Immature natural killer cell (primary cell): ENCODE data around the gene ABR. TPM values are rescaled to one million over a fixed set of nuclear protein-coding genes. Genes with fewer than 3 reads are reported as not detected.
"Not testable (repeated sequence)": the region's sequence is repeated elsewhere in the genome, so short reads cannot be mapped to it uniquely, and the experiment has no call there.

Experiments used
- DNase-seq, 3 donors: peaks; one replicate each; pipeline ENCODE4 v3.0.0; 2022; ENCODE audit warnings: mixed read lengths in 1 of 3
- H3K27ac Mint-ChIP-seq, 6 donors: one replicate each; pipeline ENCODE4 v1.8.0; 2020; ENCODE audit warnings: mixed read lengths in 6 of 6, mild to moderate bottlenecking in 5 of 6, inconsistent platforms in 4 of 6, moderate library complexity in 3 of 6
- H3K27me3 Mint-ChIP-seq, 3 donors: one replicate each; pipeline ENCODE4 v1.8.0; 2020 to 2021; ENCODE audit warnings: low read depth in 3 of 3, mild to moderate bottlenecking in 3 of 3, mixed read lengths in 3 of 3, moderate library complexity in 3 of 3, inconsistent platforms in 1 of 3
- H3K36me3 Mint-ChIP-seq, 3 donors: one replicate each; pipeline ENCODE4 v1.8.0; 2020; ENCODE audit warnings: mixed read lengths in 3 of 3, inconsistent platforms in 2 of 3, mild to moderate bottlenecking in 2 of 3
- H3K4me1 Mint-ChIP-seq, 2 donors: one replicate each; pipeline ENCODE4 v1.8.0; 2020; ENCODE audit warnings: inconsistent platforms in 2 of 2, mild to moderate bottlenecking in 2 of 2, mixed read lengths in 2 of 2, moderate library complexity in 1 of 2
- H3K4me3 Mint-ChIP-seq, 5 donors: one replicate each; pipeline ENCODE4 v1.8.0; 2020; ENCODE audit warnings: mild to moderate bottlenecking in 5 of 5, mixed read lengths in 5 of 5, inconsistent platforms in 3 of 5, moderate library complexity in 3 of 5
- H3K9me3 Mint-ChIP-seq, 6 donors: one replicate each; pipeline ENCODE4 v1.8.0; 2020; ENCODE audit warnings: mild to moderate bottlenecking in 6 of 6, mixed read lengths in 6 of 6, inconsistent platforms in 4 of 6, moderate library complexity in 3 of 6
- polyA plus RNA-seq, 3 donors: library from polyadenylated mRNA; unstranded; fragments of 300-500 nt; fragmentation: Illumina TruSeq; gene quantifications; one replicate each; pipeline ENCODE4 v1.2.3, GENCODE V29; 2021

The ABR gene
- polyA plus RNA-seq, 3 donors from 2014 or later: 11.2 to 36.2 (median 14.8) TPM

DNA sequence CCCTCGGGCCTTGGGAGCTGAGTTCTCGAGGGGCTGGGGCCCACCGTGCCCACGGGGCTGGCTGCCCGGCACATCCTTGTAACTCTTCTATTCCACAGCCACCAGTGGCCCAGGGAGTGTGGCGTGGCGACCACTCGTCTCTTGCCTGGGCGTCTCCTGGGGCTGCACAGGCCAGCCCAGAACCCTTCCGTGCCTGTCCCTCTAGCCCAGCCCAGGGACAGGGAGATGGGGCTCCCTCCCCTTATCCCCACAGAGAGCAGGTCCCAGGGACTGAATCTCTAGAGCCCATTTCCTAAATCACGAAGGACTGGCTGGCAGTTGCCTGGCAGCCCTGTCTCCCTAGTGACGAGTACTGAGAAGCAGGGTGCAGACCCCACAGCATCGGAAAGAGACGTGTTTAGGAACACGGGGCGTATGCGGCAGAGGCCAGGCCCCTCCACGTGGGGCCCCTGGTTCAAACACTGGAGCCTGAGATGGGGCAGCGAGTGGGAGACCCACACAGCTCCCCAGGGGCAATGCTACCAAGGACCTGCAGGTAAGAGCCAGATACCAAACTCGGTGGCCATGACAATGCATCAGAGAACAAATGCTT is 131.8 kb downstream of the ABR start:
- peaks cover 2 to 8% (median 2%) of the 10 kb centered on the region in 3 donors for H3K27me3 Mint-ChIP-seq
- no peak overlapping the region for H3K4me3 Mint-ChIP-seq
- no peak for DNase-seq
- peaks cover 0 to 3% (median 0%) of the 10 kb centered on the region in 3 donors for H3K36me3 Mint-ChIP-seq
- no peaks in the 10 kb centered on the region for H3K9me3 Mint-ChIP-seq
- H3K4me1 Mint-ChIP-seq: peaks cover 7 to 15% of the 10 kb centered on the region in 2 donors
- no peak overlapping the region for H3K27ac Mint-ChIP-seq

DNA sequence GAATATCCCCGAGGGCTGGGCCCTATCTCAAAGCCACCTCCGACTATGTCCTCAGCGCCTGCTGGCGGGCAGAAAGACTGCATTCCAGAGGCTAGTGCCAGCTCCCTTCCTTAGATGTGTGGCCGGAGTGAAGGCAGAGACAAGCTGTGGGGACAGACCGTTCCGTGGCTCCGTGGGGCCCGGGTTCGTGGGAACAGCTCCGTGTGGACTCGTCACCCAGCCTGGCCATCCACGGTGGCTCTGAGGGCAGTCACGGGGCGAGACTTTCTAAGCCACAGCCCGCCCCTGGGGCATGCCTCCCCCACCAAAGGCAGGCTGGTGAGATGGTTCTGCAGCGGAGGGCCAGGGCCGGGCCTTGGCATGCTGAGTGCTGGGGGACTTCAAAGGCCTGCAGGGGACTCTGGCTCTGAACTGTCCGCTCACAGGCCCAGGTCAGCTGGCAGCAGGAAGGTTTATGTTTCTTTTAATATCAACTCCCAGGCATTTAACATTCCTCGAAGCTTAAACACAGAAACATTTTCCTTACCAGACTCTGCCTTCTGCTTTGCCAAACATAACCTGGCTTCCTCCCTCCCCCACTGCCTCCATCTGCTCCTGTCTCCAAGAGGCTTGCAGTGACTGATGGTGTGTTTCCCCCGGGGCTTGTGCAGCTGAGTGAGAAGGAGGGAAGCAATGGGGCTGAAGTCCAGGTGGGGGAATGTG is 132.5 kb downstream of the ABR start:
- Mint-ChIP-seq H3K36me3 (peaks cover 3 to 6% (median 3%) of the 10 kb centered on the region in 3 donors), H3K4me3 (peak overlapping the region in 1 of 5 donors; percentile 19), H3K27ac (no peak overlapping the region), H3K9me3 (no peaks in the 10 kb centered on the region), H3K4me1 (peaks cover 12 to 21% of the 10 kb centered on the region in 2 donors), H3K27me3 (peaks cover 2 to 11% (median 3%) of the 10 kb centered on the region in 3 donors)
- no peak for DNase-seq

DNA sequence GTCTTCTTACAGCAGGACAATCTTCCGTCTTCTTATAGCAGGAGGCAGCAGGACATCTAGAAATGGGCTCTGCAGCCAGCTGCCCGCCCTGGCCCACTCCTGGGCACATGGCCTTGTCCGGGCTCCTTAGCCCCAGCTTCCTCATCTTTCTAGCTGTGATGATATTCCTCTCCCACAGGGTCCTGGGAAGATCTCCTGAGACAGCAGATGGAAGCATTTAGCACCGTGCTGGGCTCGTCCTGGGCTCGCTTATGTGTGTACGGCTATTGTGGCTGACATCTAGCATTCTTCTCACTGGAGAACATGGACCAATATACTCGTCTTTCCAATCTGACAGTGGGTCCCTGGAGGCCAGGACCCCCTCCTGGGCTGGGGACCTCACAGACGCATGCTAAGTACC is 134.3 kb downstream of the ABR start:
- Mint-ChIP-seq H3K36me3 (peaks cover 4 to 12% (median 7%) of the 10 kb centered on the region in 3 donors), H3K4me3 (no peak overlapping the region), H3K27me3 (peaks cover 2 to 11% (median 3%) of the 10 kb centered on the region in 3 donors), H3K27ac (no peak overlapping the region), H3K9me3 (no peaks in the 10 kb centered on the region), H3K4me1 (peaks cover 14 to 29% of the 10 kb centered on the region in 2 donors)
- DNase-seq: no peak

DNA sequence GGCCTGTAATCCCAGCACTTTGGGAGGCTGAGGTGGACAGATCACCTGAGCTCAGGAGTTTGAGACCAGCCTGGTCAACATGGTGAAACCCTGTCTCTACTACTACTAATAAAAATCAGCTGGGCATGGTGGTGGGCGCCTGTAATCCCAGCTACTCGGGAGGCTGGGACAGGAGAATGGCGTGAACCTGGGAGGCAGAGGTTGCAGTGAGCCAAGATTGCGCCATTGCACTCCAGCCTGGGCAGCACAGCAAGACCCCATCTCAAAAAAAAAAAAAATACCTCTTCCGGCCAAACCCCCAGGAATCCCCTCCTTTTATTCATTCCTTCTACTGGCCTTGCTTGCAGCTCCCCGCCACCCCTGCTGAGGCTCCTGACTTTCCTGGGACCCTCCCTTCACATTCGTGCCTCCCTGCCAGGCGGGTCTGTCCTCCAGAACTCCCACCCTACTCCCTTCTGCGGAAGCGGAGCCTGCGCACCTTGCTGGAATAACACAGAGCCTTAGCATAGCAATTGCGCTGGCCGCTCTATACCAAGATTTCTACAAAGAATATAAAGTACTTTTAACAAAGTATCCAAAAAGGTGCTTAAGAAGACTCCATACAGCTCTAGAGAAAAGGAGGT is 135.3 kb downstream of the ABR start:
- not testable (repeated sequence) for DNase-seq, H3K4me3 Mint-ChIP-seq, H3K9me3 Mint-ChIP-seq
- peaks cover 2 to 11% (median 3%) of the 10 kb centered on the region in 3 donors for H3K27me3 Mint-ChIP-seq
- peak overlapping the region in 3 of 6 donors; percentile 0 to 62 (median 49) for H3K27ac Mint-ChIP-seq
- H3K4me1 Mint-ChIP-seq: peaks cover 18 to 29% of the 10 kb centered on the region in 2 donors
- peaks cover 4 to 12% (median 7%) of the 10 kb centered on the region in 3 donors for H3K36me3 Mint-ChIP-seq

DNA sequence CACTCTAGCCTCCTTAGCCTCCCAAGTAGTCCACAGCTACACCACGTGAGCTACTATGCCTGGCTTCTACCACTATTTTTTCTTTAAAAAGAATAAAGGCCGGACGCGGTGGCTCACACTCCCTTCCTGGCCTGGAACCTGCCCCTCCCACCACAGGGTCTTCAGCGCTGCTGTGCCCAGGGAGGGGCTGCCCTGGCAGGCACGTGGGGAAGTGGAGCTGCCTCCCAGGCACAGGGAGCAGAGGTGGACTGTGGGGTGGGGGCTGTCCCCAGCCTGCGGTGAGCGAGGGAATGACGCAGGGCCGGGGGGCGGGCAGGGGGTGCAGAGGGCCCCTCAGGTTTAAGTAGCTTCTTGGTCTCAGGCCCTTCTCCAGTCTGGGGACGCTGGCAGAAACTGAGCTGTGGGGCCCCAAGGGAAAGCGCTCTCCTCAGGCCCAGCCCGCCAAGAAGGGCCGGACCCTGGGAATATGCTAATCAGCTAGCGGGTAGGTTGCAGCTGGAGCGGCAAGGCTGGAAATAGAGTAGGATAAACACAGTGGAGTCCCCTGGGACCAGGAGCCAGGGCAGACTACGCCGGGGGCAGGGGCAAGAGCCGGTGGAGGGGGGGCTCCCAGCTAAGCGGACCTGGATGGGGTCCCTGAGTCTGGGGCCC is 136.1 kb downstream of the ABR start:
- Mint-ChIP-seq H3K4me1 (peaks cover 20 to 29% of the 10 kb centered on the region in 2 donors), H3K9me3 (no peaks in the 10 kb centered on the region), H3K4me3 (no peak overlapping the region), H3K36me3 (peaks cover 4 to 12% (median 5%) of the 10 kb centered on the region in 3 donors), H3K27me3 (peaks cover 2 to 10% (median 3%) of the 10 kb centered on the region in 3 donors), H3K27ac (no peak overlapping the region)
- no peak for DNase-seq

DNA sequence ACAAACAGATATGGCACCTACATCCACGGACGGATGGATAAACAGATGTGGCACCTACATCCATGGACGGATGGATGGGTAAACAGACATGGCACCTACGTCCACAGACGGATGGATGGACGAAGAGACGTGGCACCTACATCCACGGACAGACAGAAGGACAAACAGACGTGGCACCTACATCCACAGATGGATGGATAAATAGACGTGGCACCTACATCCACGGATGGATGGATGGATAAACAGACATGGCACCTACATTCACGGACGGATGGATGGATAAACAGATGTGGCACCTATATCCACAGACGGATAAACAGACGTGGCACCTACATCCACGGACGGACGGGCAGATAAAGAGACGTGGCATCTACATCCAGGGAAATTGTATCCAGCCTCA is 137.3 kb downstream of the ABR start:
- H3K4me3 Mint-ChIP-seq: no peak overlapping the region
- no peaks in the 10 kb centered on the region for H3K9me3 Mint-ChIP-seq
- DNase-seq: no peak
- peaks cover 2 to 8% (median 3%) of the 10 kb centered on the region in 3 donors for H3K27me3 Mint-ChIP-seq
- H3K36me3 Mint-ChIP-seq: peaks cover 4 to 12% (median 5%) of the 10 kb centered on the region in 3 donors
- H3K27ac Mint-ChIP-seq: peak overlapping the region in 5 of 6 donors; percentile 10 to 82 (median 63)
- peaks cover 20 to 29% of the 10 kb centered on the region in 2 donors for H3K4me1 Mint-ChIP-seq

DNA sequence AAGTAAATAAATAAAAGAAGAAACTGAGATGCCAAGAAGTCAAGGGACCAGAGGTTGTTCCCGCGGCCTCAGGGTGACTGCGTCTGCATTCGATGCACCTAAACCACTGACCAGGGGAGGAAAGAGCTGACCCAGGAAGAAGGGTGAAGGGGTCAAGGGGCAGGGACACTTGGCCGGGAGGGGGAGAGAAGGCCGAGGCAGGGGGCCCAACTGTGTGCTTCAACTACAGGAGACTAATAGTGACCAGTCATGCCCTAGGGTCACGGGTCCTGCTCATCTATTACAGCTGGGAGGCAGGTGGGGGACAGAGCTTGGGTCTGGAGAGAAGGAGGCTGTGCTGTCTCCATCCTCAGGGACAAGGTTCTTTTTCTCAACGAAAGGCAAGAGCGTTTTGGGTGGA is 138.0 kb downstream of the ABR start:
- peaks cover 2 to 6% (median 3%) of the 10 kb centered on the region in 3 donors for H3K27me3 Mint-ChIP-seq
- peaks cover 22 to 33% of the 10 kb centered on the region in 2 donors for H3K4me1 Mint-ChIP-seq
- H3K9me3 Mint-ChIP-seq: no peaks in the 10 kb centered on the region
- peak overlapping the region in 1 of 6 donors; percentile 53 for H3K27ac Mint-ChIP-seq
- no peak for DNase-seq
- H3K4me3 Mint-ChIP-seq: no peak overlapping the region
- H3K36me3 Mint-ChIP-seq: peaks cover 4 to 12% (median 5%) of the 10 kb centered on the region in 3 donors

DNA sequence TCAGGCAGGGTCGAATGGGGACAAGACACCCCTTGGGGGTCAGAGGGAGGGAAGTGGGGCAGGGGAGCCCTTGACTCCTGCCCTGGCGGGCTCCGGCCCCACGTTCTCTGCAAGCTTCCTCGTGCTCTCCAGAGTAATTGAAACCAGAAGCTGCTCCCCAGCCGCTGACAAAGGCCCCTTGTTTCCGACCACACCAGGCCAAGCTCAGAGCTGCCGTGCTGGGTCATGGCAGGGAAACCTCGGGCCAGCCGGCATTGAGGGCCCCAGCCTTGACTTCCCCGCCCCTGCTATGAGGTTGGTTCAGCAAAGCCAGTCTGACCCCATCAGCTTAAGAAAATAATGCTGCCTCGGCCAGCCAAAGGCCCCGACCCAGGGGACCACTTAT is 139.6 kb downstream of the ABR start:
- H3K36me3 Mint-ChIP-seq: peaks cover 4 to 12% (median 5%) of the 10 kb centered on the region in 3 donors
- peaks cover 0 to 3% (median 3%) of the 10 kb centered on the region in 3 donors for H3K27me3 Mint-ChIP-seq
- H3K9me3 Mint-ChIP-seq: no peaks in the 10 kb centered on the region
- DNase-seq: no peak
- peaks cover 25 to 32% of the 10 kb centered on the region in 2 donors for H3K4me1 Mint-ChIP-seq
- no peak overlapping the region for H3K27ac Mint-ChIP-seq
- no peak overlapping the region for H3K4me3 Mint-ChIP-seq

DNA sequence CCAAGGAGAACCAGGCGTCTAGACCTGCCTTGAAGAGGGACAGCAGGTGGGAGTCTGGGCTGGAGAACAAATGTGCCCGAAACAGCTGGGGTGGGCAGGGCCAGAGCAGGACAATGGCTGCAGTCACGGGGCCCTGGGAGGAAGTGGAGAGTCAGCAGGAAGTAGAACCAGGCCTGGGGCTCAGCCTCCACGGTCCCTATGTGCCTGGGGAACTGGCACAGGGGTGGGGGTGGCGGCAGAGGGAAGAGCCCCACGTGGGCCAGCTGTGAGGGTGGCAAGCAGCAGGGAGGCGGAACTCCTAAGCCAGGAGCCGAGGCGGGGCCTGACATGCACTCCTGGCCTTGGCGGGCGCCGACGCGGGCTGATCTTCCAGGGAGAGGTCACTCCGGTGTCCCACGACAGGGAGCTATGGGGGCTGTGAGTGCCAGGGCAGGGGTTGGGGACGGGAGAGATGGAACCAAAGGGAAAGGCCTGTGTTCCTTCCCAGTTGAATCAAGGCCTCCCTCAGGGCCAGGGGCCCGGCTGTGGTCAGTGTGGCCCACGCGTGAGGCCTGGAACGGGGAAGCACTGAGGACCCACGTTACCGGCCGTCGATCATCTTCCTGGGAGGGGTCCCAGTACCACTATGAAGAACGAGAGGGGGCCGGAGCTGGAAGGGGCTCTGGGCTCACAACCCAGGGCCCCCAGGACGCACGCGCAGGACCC is 140.1 kb downstream of the ABR start:
- Mint-ChIP-seq H3K27ac (peak overlapping the region in 1 of 6 donors; percentile 34), H3K4me3 (no peak overlapping the region)

DNA sequence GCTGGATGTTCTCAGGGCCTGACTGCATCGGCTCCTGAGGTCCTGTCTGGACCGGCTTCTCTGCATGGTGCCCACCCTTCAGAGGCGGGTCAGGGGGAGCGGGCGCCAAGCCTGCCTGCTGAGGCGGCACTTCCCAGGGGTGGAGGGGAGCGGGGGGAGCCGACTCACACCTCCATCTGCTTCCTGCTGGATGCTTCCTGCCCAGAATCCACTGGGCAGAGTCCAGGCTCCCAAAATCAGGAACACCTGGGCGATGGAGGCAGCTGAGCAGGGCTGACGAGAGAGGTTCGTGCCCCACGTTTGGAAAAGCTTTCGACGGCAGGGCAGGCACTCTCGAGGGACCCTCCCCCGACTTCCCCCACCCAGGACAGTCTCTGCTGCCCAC is 140.7 kb downstream of the ABR start:
- H3K36me3 Mint-ChIP-seq: peaks cover 4 to 12% (median 5%) of the 10 kb centered on the region in 3 donors
- no peaks in the 10 kb centered on the region for H3K9me3 Mint-ChIP-seq
- H3K4me3 Mint-ChIP-seq: no peak overlapping the region
- DNase-seq: no peak
- peaks cover 0 to 5% (median 3%) of the 10 kb centered on the region in 3 donors for H3K27me3 Mint-ChIP-seq
- H3K27ac Mint-ChIP-seq: no peak overlapping the region
- H3K4me1 Mint-ChIP-seq: peaks cover 21 to 22% of the 10 kb centered on the region in 2 donors

More for the DNA sequence above, 140.1 kb downstream of the ABR start:
- Mint-ChIP-seq H3K27me3 (peaks cover 0 to 3% (median 3%) of the 10 kb centered on the region in 3 donors), H3K36me3 (peaks cover 4 to 12% (median 5%) of the 10 kb centered on the region in 3 donors), H3K9me3 (no peaks in the 10 kb centered on the region), H3K4me1 (peaks cover 22 to 27% of the 10 kb centered on the region in 2 donors)
- DNase-seq: no peak

DNA sequence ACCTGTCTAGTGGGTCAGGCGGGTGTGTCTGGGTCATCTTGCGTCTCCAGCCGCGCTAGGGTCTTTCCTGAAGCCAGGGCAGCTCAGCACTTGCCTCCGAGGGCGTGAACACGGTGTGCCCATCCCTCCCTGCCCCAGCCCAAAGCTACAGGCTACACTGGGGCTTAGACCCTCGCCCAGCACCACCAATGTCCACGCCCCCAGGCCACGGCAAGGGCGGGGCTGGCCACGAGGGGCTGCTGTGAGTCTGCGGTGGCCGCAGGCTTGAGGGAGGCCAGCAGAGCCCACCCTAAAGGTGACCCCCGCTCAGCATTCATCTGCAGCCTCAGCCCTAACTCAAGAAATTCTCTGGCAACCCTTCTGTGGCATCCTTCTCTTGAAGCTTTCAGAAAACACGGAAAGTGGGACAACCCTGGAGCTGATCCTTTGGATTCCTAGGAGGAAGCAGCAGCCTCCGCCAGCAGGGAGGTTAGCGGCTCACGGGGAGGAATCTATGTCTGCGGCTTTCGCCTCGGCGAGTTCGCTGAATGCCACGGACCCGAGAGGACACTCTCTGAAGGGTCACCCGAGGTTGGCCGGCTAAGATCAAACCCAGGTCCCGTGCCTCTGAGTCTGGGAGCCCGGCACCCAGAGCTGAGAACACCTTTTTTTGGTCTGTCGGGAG is 141.2 kb downstream of the ABR start:
- Mint-ChIP-seq H3K36me3 (peaks cover 4 to 12% (median 5%) of the 10 kb centered on the region in 3 donors), H3K4me3 (no peak overlapping the region), H3K9me3 (no peaks in the 10 kb centered on the region), H3K27ac (no peak overlapping the region), H3K4me1 (peaks cover 21 to 24% of the 10 kb centered on the region in 2 donors), H3K27me3 (peaks cover 0 to 6% (median 4%) of the 10 kb centered on the region in 3 donors)
- DNase-seq: no peak

DNA sequence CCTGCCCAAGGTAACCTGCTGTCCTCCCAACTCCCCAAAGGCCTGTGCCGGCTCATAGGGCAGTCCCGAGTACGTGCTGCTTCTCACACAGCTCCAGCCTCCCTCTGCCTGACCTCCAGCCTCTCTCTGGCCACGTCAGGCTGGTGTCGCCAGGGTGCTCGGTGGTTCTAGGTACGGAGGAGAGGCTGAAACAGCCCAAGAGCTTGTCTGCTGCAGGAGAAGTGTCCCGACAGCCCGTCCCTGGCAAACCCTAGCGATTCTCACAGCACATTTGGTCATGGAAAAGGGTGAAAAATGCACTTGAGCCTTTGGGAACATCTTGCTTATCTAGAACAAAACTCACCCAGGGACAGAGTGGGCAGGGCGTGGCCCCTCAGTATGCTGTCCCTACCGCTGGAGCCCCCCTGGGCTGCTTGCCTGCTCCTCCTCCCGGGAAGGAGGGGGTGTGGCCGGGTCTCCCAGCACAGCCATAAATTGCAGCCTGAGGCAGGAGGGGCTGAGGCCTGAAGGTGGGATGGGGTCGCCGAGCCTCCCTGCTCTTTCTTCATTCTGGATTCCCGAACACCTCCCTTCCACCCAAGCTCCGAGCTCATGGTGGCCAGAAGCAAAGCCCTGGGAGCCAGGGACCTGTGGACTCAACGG is 142.4 kb downstream of the ABR start:
- no peak overlapping the region for H3K4me3 Mint-ChIP-seq
- no peak overlapping the region for H3K27ac Mint-ChIP-seq
- H3K4me1 Mint-ChIP-seq: peaks cover 21 to 24% of the 10 kb centered on the region in 2 donors
- no peak for DNase-seq
- H3K36me3 Mint-ChIP-seq: peaks cover under 1 to 9% (median 6%) of the 10 kb centered on the region in 3 donors
- H3K27me3 Mint-ChIP-seq: peaks cover 0 to 4% (median 3%) of the 10 kb centered on the region in 3 donors
- H3K9me3 Mint-ChIP-seq: no peaks in the 10 kb centered on the region
